Measurements from ENCODE around the gene GALNT5.
A peak's percentile ranks its signal among the peaks of the same experiment; 100 is the strongest.
"Not testable (repeated sequence)": the region's sequence is repeated elsewhere in the genome, so short reads cannot be mapped to it uniquely, and the experiment has no call there.

The GALNT5 gene

GRCh38 chr2:157257312-157258252 lies at the start of gene GALNT5:
Gene GALNT5 (plus strand): TSS chr2:157257705. CDS start chr2:157258083, 378 bp downstream.
- peak; percentile 52 for DNase-seq (ENCODE audit: low read depth)

- no peak for DNase-seq (ENCODE audit: low read depth)
Measured at GRCh38 chr2:157216286-157216965, 41.1 kb upstream of the GALNT5 start.

- no peak for DNase-seq (ENCODE audit: low read depth)
Measured at GRCh38 chr2:157217409-157217808, 40.1 kb upstream of the GALNT5 start.

GRCh38 chr2:157218911-157219310 lies 38.6 kb upstream of the GALNT5 start:
- DNase-seq (ENCODE audit: low read depth) = no peak

- DNase-seq (ENCODE audit: low read depth) = no peak
Measured at GRCh38 chr2:157220502-157220901, 37.0 kb upstream of the GALNT5 start.

- DNase-seq (ENCODE audit: low read depth) = no peak
Measured at GRCh38 chr2:157221394-157221988, 36.0 kb upstream of the GALNT5 start.

- DNase-seq (ENCODE audit: low read depth) = no peak
Measured at GRCh38 chr2:157223624-157224205, 33.8 kb upstream of the GALNT5 start.

GRCh38 chr2:157224448-157224847 lies 33.1 kb upstream of the GALNT5 start:
- DNase-seq (ENCODE audit: low read depth) = not testable (repeated sequence)

GRCh38 chr2:157227592-157227991 lies 29.9 kb upstream of the GALNT5 start:
- DNase-seq (ENCODE audit: low read depth) = no peak

GRCh38 chr2:157228946-157229345 lies 28.6 kb upstream of the GALNT5 start:
- DNase-seq (ENCODE audit: low read depth) = no peak

GRCh38 chr2:157229572-157229971 lies 27.9 kb upstream of the GALNT5 start:
- DNase-seq (ENCODE audit: low read depth) = peak; percentile 80

- DNase-seq (ENCODE audit: low read depth) = no peak
Measured at GRCh38 chr2:157231476-157231875, 26.0 kb upstream of the GALNT5 start.

GRCh38 chr2:157233506-157233905 lies 24.0 kb upstream of the GALNT5 start:
- DNase-seq (ENCODE audit: low read depth) = no peak

- no peak for DNase-seq (ENCODE audit: low read depth)
Measured at GRCh38 chr2:157236404-157236803, 21.1 kb upstream of the GALNT5 start.

GRCh38 chr2:157238296-157238695 lies 19.2 kb upstream of the GALNT5 start:
- DNase-seq (ENCODE audit: low read depth) = no peak

GRCh38 chr2:157244691-157245090 lies 12.8 kb upstream of the GALNT5 start:
- no peak for DNase-seq (ENCODE audit: low read depth)

GRCh38 chr2:157245144-157245840 lies 12.2 kb upstream of the GALNT5 start:
- DNase-seq (ENCODE audit: low read depth) = no peak

GRCh38 chr2:157245846-157246764 lies 11.4 kb upstream of the GALNT5 start:
- DNase-seq (ENCODE audit: low read depth) = peak; percentile 64

GRCh38 chr2:157246765-157247407 lies 10.6 kb upstream of the GALNT5 start:
- no peak for DNase-seq (ENCODE audit: low read depth)

GRCh38 chr2:157250836-157251235 lies 6.7 kb upstream of the GALNT5 start:
- DNase-seq (ENCODE audit: low read depth) = no peak
